ENCODE results near the gene GLT8D2. TPM values are rescaled to one million over a fixed set of nuclear protein-coding genes. Genes with fewer than 3 reads are reported as not detected.

Gene GLT8D2
- total RNA-seq, 2 donors from 2014 or later: 30.4 to 45.2 TPM

GRCh38 chr12:104012331-104012730 lies 37.7 kb downstream of the GLT8D2 start:
- Histone ChIP-seq H3K9me3 (no peaks in the 10 kb centered on the region), H3K4me1 (ENCODE audit: control insufficient read depth in 1 of 2, low read depth in 2 of 2) (peaks cover 4 to 7% of the 10 kb centered on the region in 2 donors), H3K4me3 (no peak overlapping the region), H3K36me3 (peaks cover 6% of the 10 kb centered on the region), H3K27me3 (replicated peaks; ENCODE audit: insufficient read depth) (no peaks in the 10 kb centered on the region), H3K27ac (no peak overlapping the region)
- no peak for TF ChIP-seq CTCF (IDR thresholded peaks at IDR 0.05)
- DNase-seq (ENCODE audit: low spot score) (no peak), ATAC-seq (ENCODE audit: insufficient number of reproducible peaks, low FRiP score, low read depth) (no peak)

- peak overlapping the region in 1 of 2 donors; percentile 61 for H3K27ac ChIP-seq
- no peaks in the 10 kb centered on the region for H3K9me3 ChIP-seq
- peaks cover 4 to 14% of the 10 kb centered on the region in 2 donors for H3K4me1 ChIP-seq (ENCODE audit: control insufficient read depth in 1 of 2, low read depth in 2 of 2)
- H3K27me3 ChIP-seq (replicated peaks; ENCODE audit: insufficient read depth): no peaks in the 10 kb centered on the region
- DNase-seq (ENCODE audit: low spot score) (no peak), ATAC-seq (ENCODE audit: insufficient number of reproducible peaks, low FRiP score, low read depth) (peak; percentile 82)
- no peak overlapping the region for H3K4me3 ChIP-seq
- no peak for TF ChIP-seq CTCF (IDR thresholded peaks at IDR 0.05)
- H3K36me3 ChIP-seq: peaks cover 4% of the 10 kb centered on the region
Measured at GRCh38 chr12:104011253-104011652, 38.7 kb downstream of the GLT8D2 start.

GRCh38 chr12:104010606-104011169 lies 39.3 kb downstream of the GLT8D2 start:
- peaks cover 4% of the 10 kb centered on the region for H3K36me3 ChIP-seq
- ATAC-seq (ENCODE audit: insufficient number of reproducible peaks, low FRiP score, low read depth) (no peak), DNase-seq (ENCODE audit: low spot score) (no peak)
- no peaks in the 10 kb centered on the region for H3K27me3 ChIP-seq (replicated peaks; ENCODE audit: insufficient read depth)
- peak overlapping the region in 1 of 2 donors; percentile 61 for H3K27ac ChIP-seq
- no peak for TF ChIP-seq CTCF (IDR thresholded peaks at IDR 0.05)
- no peak overlapping the region for H3K4me3 ChIP-seq
- H3K4me1 ChIP-seq (ENCODE audit: control insufficient read depth in 1 of 2, low read depth in 2 of 2): peaks cover 4 to 14% of the 10 kb centered on the region in 2 donors
- H3K9me3 ChIP-seq: no peaks in the 10 kb centered on the region

GRCh38 chr12:104010121-104010520 lies 39.9 kb downstream of the GLT8D2 start:
- peaks cover 4% of the 10 kb centered on the region for H3K36me3 ChIP-seq
- no peaks in the 10 kb centered on the region for H3K27me3 ChIP-seq (replicated peaks; ENCODE audit: insufficient read depth)
- H3K4me3 ChIP-seq: no peak overlapping the region
- H3K27ac ChIP-seq: no peak overlapping the region
- no peak for TF ChIP-seq CTCF (IDR thresholded peaks at IDR 0.05)
- no peak for DNase-seq (ENCODE audit: low spot score)
- H3K4me1 ChIP-seq (ENCODE audit: control insufficient read depth in 1 of 2, low read depth in 2 of 2): peaks cover 4 to 14% of the 10 kb centered on the region in 2 donors
- ATAC-seq (ENCODE audit: insufficient number of reproducible peaks, low FRiP score, low read depth): no peak
- no peaks in the 10 kb centered on the region for H3K9me3 ChIP-seq

DNA sequence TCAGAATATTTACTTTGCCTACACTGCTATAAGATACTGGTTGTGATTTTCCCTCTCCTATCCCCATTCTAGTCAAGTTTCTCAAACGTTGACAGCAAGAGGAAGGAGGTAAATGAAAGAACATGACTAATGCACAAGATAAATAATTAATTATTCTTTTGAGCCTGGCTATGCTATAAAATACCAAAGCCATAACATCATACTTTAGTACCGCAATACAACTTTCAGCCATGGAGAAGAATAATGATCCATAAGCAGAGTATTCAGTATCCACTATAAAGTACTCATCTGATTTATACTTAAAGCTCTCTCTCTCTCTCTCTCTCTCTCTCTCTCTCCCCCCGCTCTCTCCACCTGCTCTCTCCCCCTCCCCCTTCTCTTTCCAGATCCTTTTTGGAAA lies 43.1 kb downstream of the GLT8D2 start:
- Histone ChIP-seq H3K4me3 (no peak overlapping the region), H3K9me3 (no peaks in the 10 kb centered on the region), H3K4me1 (ENCODE audit: control insufficient read depth in 1 of 2, low read depth in 2 of 2) (peaks cover 4 to 14% of the 10 kb centered on the region in 2 donors), H3K27ac (no peak overlapping the region), H3K36me3 (peaks cover 2% of the 10 kb centered on the region), H3K27me3 (replicated peaks; ENCODE audit: insufficient read depth) (no peaks in the 10 kb centered on the region)
- ATAC-seq (ENCODE audit: insufficient number of reproducible peaks, low FRiP score, low read depth) (no peak), DNase-seq (ENCODE audit: low spot score) (no peak)
- TF ChIP-seq CTCF (IDR thresholded peaks at IDR 0.05): no peak
